HG03139 (cell line): Measurements from ENCODE around the gene RPL3.

Source experiments
- ATAC-seq: cut with Tn5 transposase; IDR thresholded peaks from one replicate; pipeline ENCODE4 v1.9.1; 2021; ENCODE audit not compliant: unreplicated experiment

Gene RPL3

GRCh38 chr22:39265143-39265886 lies 54.1 kb downstream of the RPL3 start:
- ATAC-seq = no peak

GRCh38 chr22:39264349-39265038 lies 54.9 kb downstream of the RPL3 start:
- no peak for ATAC-seq

- ATAC-seq = no peak
Observed at GRCh38 chr22:39263626-39264348, 55.6 kb downstream of the RPL3 start.
